Embryonic facial prominence (tissue), 1 donor: ENCODE data around the gene RPLP2.

Experiments used
- DNase-seq: peaks from one replicate; pipeline ENCODE4 v3.0.0-alpha.2; 2016; ENCODE audit errors: extremely low spot score

Gene RPLP2

GRCh38 chr11:824292-824880 lies 14.6 kb downstream of the RPLP2 start:
- DNase-seq, result no peak

GRCh38 chr11:824942-825341 lies 15.2 kb downstream of the RPLP2 start:
- DNase-seq, result no peak

GRCh38 chr11:825366-826226 lies 15.8 kb downstream of the RPLP2 start:
- DNase-seq, result no peak

GRCh38 chr11:826227-826621 lies 16.5 kb downstream of the RPLP2 start:
- no peak for DNase-seq

GRCh38 chr11:826836-827145 lies 17.0 kb downstream of the RPLP2 start:
- no peak for DNase-seq

GRCh38 chr11:827146-827896 lies 17.6 kb downstream of the RPLP2 start:
- DNase-seq, result no peak

- no peak for DNase-seq
Observed at GRCh38 chr11:827897-828192, 18.1 kb downstream of the RPLP2 start, which contains the start of gene CRACR2B. Gene CRACR2B (plus strand): TSS chr11:827919. CDS start chr11:828608, 689 bp downstream.

GRCh38 chr11:828506-829175 lies 18.9 kb downstream of the RPLP2 start:
- DNase-seq, result no peak

GRCh38 chr11:829176-829846 lies 19.5 kb downstream of the RPLP2 start:
- no peak for DNase-seq

GRCh38 chr11:829847-830294 lies 20.1 kb downstream of the RPLP2 start:
- no peak for DNase-seq

- DNase-seq, result no peak
Observed at GRCh38 chr11:830295-831117, 20.7 kb downstream of the RPLP2 start.

GRCh38 chr11:831118-831864 lies 21.5 kb downstream of the RPLP2 start:
- DNase-seq, result no peak

GRCh38 chr11:831961-832528 lies 22.3 kb downstream of the RPLP2 start:
- no peak for DNase-seq

- no peak for DNase-seq
Observed at GRCh38 chr11:832529-833113, 22.9 kb downstream of the RPLP2 start, which contains the start of gene CD151. Gene CD151 (plus strand): TSS chr11:832952. CDS start chr11:836070, 3,118 bp downstream.

GRCh38 chr11:833114-833791 lies 23.5 kb downstream of the RPLP2 start:
- no peak for DNase-seq

GRCh38 chr11:833849-834311 lies 24.1 kb downstream of the RPLP2 start:
- DNase-seq, result no peak

GRCh38 chr11:834371-835316 lies 24.9 kb downstream of the RPLP2 start:
- no peak for DNase-seq
